HL-60 (cell line): Measurements from ENCODE around the gene SLC44A4.

Experiments
- DNase-seq, 2 experiments: peaks; one replicate each; pipeline ENCODE4 v3.0.0-alpha.2; 2010 to 2020; ENCODE audit warnings: low read depth in 1 of 2, low spot score in 1 of 2
- H3K27ac ChIP-seq: fragments of 250-450 bp; sonication (Bioruptor Pico); replicated peaks from 2 replicates; pipeline ENCODE4 v1.5.1; 2020; ENCODE audit warnings: mild to moderate bottlenecking, moderate library complexity
- H3K27me3 ChIP-seq: fragments of 250-450 bp; sonication (Bioruptor Pico); 2 replicates; pipeline ENCODE4 v1.5.1; 2021; ENCODE audit warnings: mild to moderate bottlenecking, moderate library complexity; ENCODE audit not compliant: insufficient read depth, poor library complexity, severe bottlenecking
- H3K4me3 ChIP-seq: replicated peaks from 2 replicates; pipeline ENCODE4 v1.5.1; 2011; ENCODE audit warnings: mild to moderate bottlenecking, control low read depth, low read length; ENCODE audit not compliant: insufficient read depth
- GABPA ChIP-seq: IDR thresholded peaks from 2 replicates; pipeline ENCODE4 v1.6.1; 2012; ENCODE audit warnings: low read depth
- POLR2AphosphoS5 ChIP-seq: IDR thresholded peaks from 2 replicates; pipeline ENCODE4 v1.6.1; 2012; ENCODE audit warnings: low read depth
- SPI1 ChIP-seq: IDR thresholded peaks from 2 replicates; pipeline ENCODE4 v1.6.1; 2012; ENCODE audit warnings: low read depth, mild to moderate bottlenecking, borderline replicate concordance
- TF ChIP-seq, protein P1 (sequence below): IDR thresholded peaks from one replicate; pipeline ENCODE4 v1.5.1; 2011; ENCODE audit warnings: low read length, control low read depth, inconsistent platforms; ENCODE audit not compliant: insufficient read depth
- TF ChIP-seq, protein P2 (sequence below): IDR thresholded peaks from 2 replicates; pipeline ENCODE4 v1.6.1; 2012; ENCODE audit warnings: low read depth; ENCODE audit not compliant: insufficient replicate concordance

Gene SLC44A4

DNA sequence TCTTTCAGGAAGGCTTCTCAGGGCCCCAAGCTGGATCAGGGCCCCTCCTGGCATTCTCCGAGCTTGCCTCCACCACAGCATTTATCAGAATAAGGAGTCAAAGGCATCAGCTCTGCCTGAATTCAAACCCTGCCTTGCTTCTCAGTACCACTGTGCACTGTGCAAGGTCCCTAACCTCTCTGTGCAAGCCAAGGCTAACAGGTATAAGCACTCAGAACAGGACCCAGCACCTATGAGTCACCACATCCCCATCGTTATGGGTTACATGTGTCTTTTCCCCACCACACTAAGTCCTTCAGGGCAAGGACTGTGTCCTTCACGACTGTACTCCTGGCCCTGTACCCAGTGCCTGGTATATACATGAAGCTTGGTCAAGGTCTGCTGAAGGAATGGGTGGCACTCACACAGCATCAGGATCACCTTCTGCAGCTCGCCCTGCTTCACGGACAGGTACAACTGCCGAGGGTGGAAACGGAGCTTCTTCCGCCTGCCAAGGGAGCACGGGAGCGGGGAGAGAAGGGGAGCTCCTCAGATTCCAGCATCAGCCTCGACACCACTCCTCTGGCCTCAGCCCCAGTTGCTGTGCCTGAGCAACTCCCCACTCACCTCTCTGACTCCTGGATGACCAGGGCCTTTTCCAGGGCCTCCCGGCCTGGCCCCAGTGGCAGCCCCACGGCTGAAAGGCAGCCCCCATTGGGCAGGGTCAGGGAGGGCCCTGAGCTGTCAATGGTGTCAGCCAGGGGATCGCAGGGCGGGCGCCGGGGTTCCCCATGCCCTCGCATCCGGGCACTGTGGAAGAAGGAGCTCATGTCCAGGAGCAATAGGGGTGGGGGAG, 8.6 kb upstream of the SLC44A4 start:
- H3K27me3 ChIP-seq = no peaks in the 10 kb centered on the region
- H3K4me3 ChIP-seq = no peak overlapping the region
- H3K27ac ChIP-seq = no peak overlapping the region
- no peak for DNase-seq
- TF ChIP-seq, protein P1, sequence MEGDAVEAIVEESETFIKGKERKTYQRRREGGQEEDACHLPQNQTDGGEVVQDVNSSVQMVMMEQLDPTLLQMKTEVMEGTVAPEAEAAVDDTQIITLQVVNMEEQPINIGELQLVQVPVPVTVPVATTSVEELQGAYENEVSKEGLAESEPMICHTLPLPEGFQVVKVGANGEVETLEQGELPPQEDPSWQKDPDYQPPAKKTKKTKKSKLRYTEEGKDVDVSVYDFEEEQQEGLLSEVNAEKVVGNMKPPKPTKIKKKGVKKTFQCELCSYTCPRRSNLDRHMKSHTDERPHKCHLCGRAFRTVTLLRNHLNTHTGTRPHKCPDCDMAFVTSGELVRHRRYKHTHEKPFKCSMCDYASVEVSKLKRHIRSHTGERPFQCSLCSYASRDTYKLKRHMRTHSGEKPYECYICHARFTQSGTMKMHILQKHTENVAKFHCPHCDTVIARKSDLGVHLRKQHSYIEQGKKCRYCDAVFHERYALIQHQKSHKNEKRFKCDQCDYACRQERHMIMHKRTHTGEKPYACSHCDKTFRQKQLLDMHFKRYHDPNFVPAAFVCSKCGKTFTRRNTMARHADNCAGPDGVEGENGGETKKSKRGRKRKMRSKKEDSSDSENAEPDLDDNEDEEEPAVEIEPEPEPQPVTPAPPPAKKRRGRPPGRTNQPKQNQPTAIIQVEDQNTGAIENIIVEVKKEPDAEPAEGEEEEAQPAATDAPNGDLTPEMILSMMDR = no peak
- no peak for TF ChIP-seq SPI1
- no peak for TF ChIP-seq POLR2AphosphoS5
- no peak for TF ChIP-seq GABPA
- TF ChIP-seq, protein P2, sequence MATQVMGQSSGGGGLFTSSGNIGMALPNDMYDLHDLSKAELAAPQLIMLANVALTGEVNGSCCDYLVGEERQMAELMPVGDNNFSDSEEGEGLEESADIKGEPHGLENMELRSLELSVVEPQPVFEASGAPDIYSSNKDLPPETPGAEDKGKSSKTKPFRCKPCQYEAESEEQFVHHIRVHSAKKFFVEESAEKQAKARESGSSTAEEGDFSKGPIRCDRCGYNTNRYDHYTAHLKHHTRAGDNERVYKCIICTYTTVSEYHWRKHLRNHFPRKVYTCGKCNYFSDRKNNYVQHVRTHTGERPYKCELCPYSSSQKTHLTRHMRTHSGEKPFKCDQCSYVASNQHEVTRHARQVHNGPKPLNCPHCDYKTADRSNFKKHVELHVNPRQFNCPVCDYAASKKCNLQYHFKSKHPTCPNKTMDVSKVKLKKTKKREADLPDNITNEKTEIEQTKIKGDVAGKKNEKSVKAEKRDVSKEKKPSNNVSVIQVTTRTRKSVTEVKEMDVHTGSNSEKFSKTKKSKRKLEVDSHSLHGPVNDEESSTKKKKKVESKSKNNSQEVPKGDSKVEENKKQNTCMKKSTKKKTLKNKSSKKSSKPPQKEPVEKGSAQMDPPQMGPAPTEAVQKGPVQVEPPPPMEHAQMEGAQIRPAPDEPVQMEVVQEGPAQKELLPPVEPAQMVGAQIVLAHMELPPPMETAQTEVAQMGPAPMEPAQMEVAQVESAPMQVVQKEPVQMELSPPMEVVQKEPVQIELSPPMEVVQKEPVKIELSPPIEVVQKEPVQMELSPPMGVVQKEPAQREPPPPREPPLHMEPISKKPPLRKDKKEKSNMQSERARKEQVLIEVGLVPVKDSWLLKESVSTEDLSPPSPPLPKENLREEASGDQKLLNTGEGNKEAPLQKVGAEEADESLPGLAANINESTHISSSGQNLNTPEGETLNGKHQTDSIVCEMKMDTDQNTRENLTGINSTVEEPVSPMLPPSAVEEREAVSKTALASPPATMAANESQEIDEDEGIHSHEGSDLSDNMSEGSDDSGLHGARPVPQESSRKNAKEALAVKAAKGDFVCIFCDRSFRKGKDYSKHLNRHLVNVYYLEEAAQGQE = no peak

DNA sequence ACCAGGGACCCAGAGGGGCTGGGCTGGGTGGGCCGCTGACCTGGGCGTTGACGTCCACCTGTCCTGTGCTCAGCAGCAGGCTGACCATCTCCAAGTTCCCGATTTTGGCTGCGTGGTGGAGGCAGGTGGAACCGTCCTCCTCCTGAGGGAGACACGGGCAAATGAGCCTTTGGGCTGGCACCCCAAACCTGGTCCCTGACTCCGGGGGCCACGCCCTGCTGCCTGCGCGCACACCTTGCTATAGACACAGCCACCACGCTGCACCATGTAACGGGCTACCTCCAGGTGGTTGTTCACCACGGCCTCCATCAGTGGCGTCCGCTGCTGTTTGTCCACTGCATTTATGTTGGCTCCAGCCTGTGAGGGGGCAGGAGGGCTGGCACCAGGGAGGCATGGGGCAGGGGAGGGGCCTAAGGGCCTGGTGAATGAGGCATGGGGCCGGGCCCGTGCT, 7.8 kb upstream of the SLC44A4 start:
- TF ChIP-seq POLR2AphosphoS5 (no peak), GABPA (no peak), SPI1 (no peak)
- TF ChIP-seq, protein P1 = no peak
- TF ChIP-seq, protein P2 = no peak
- no peak for DNase-seq
- no peaks in the 10 kb centered on the region for H3K27me3 ChIP-seq
- no peak overlapping the region for H3K4me3 ChIP-seq
- H3K27ac ChIP-seq = no peak overlapping the region

DNA sequence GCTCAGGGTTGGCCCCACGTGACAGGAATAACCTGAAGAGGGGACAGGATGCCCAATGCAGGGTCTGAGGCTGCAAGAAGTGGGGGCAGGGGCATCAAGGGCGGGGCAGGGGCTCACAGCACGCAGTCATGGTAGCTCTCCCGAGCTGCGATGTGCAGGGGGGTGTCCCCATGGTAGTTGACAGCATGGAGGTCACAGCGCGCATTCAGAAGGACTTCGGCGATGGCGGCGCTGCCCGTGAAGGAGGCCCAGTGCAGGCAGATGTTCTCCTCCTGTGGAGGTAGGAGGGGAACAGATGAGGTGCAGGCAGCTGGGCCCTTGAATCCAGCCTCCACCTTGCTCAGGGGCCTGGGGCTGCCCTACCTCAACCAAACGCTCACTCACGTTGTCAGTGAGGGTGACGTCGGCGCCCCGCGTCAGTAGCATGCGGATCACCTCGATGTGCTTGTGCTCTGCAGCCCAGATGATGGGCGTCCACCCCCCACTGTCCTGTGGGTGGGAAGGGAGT, 5.8 kb upstream of the SLC44A4 start:
- H3K27me3 ChIP-seq = no peaks in the 10 kb centered on the region
- TF ChIP-seq POLR2AphosphoS5 = no peak
- no peak for TF ChIP-seq GABPA
- TF ChIP-seq, protein P2 = no peak
- no peak overlapping the region for H3K27ac ChIP-seq
- DNase-seq = no peak
- no peak overlapping the region for H3K4me3 ChIP-seq
